ENCODE results near the gene PHF1.

PHF1 gene

DNA sequence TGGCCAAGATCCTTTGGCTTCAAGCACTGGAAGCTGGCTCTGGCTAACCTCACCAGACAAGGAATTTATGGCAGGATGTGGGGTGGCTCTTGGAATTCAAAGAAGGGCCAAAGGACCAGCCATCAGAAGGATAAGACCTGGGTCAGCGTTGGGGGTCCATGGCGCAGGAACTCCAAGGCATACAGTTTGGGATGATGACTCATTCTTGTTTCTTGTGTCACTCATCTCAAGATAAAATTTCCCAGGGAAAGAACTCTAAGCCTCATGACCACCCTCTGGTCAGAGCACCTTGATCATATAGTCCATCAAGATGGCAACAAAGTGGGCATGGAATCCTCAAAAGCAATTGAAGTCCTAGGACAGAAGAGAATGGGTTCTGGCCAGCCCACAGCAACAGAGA lies 48.4 kb downstream of the PHF1 start:
- DNase-seq = no peak

Measured in RPMI8226 (cell line).